ENCODE data around the gene SP1. TPM values are rescaled to one million over a fixed set of nuclear protein-coding genes. Genes with fewer than 3 reads are reported as not detected.

The SP1 gene
- total RNA-seq, 4 donors from 2014 or later = 82.5 to 122 (median 111) TPM

DNA sequence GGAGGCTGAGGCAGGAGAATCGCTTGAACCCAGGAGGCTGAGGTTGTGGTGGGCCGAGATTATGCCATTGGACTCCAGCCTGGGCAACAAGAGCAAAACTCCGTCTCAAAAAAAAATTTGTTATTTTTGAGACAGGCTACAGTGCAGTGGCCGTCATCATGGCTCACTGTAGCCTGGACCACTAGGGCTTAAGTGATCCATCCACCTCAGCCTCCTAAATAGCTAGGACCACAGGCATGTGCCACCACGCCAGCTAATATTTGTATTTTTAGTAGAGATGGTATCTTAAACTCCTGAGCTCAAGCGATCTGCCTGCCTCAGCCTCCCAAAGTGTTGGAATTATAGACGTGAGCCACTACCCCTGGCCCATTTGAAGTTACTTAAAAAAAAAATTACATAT is 71.0 kb downstream of the SP1 start:
- no peak for DNase-seq (ENCODE audit: low spot score in 2 of 2)
- H3K4me3 ChIP-seq = no peak overlapping the region
- H3K36me3 ChIP-seq = peaks cover 36% of the 10 kb centered on the region
- no peaks in the 10 kb centered on the region for H3K27me3 ChIP-seq
- TF ChIP-seq, protein P1, sequence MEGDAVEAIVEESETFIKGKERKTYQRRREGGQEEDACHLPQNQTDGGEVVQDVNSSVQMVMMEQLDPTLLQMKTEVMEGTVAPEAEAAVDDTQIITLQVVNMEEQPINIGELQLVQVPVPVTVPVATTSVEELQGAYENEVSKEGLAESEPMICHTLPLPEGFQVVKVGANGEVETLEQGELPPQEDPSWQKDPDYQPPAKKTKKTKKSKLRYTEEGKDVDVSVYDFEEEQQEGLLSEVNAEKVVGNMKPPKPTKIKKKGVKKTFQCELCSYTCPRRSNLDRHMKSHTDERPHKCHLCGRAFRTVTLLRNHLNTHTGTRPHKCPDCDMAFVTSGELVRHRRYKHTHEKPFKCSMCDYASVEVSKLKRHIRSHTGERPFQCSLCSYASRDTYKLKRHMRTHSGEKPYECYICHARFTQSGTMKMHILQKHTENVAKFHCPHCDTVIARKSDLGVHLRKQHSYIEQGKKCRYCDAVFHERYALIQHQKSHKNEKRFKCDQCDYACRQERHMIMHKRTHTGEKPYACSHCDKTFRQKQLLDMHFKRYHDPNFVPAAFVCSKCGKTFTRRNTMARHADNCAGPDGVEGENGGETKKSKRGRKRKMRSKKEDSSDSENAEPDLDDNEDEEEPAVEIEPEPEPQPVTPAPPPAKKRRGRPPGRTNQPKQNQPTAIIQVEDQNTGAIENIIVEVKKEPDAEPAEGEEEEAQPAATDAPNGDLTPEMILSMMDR (IDR thresholded peaks at IDR 0.05) = no peak
- TF ChIP-seq EP300 (IDR thresholded peaks at IDR 0.05) (no peak), POLR2AphosphoS5 (IDR thresholded peaks at IDR 0.05) (no peak), POLR2A (IDR thresholded peaks at IDR 0.05) (no peak)
- H3K9me3 ChIP-seq = no peaks in the 10 kb centered on the region
- H3K4me1 ChIP-seq = peaks cover 21% of the 10 kb centered on the region
- 90% methylated on average over 7 of the region's 7 CpGs for WGBS
- H3K27ac ChIP-seq = no peak overlapping the region

DNA sequence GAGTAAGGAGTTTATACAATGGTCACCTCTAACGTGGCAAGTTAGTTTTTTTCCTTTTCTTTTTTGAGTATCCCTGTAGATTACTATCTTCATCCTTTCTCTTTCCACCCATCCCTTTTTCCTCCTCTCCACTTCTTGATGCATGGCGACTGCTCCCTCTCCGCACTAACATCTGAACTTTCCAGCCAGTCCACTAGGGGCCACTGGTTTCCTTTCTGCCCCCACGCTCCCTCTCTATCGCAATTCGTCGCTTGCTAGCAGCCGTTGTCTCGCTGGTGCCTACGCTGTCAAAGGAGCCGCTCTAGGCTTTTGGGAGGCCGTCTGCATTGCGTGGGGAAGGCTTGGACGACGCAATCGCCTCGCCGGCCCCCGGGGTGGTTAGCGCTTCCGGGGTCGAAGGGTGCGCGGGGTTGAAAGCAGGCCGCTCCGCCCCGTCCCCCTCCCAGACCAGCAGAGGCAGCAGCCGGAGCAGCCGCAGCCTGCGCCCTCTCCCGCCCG is 71.7 kb downstream of the SP1 start, which contains the start of gene PCBP2:
Gene PCBP2, plus strand, starts transcription at position 442 of the 498 bp plus-strand sequence. CDS start 2,699 bp downstream, outside the sequence.
- peak; percentile 98 to 99 for DNase-seq (ENCODE audit: low spot score in 2 of 2)
- Histone ChIP-seq H3K27me3 (no peaks in the 10 kb centered on the region), H3K4me1 (peaks cover 21% of the 10 kb centered on the region), H3K27ac (peak within 1 kb of the TSS; percentile 94), H3K9me3 (no peaks in the 10 kb centered on the region), H3K36me3 (peaks cover 42% of the 10 kb centered on the region), H3K4me3 (peak within 1 kb of the TSS; percentile 59)
- under 1% methylated on average over 20 of the region's 32 CpGs for WGBS
- TF ChIP-seq EP300 (IDR thresholded peaks at IDR 0.05) = no peak
- TF ChIP-seq, protein P1 (IDR thresholded peaks at IDR 0.05) = peak; percentile 89 to 90
- peak; percentile 85 to 99 (median 98) for TF ChIP-seq POLR2AphosphoS5 (IDR thresholded peaks at IDR 0.05)
- TF ChIP-seq POLR2A (IDR thresholded peaks at IDR 0.05) = peak in 1 of 2 donors; percentile 62

DNA sequence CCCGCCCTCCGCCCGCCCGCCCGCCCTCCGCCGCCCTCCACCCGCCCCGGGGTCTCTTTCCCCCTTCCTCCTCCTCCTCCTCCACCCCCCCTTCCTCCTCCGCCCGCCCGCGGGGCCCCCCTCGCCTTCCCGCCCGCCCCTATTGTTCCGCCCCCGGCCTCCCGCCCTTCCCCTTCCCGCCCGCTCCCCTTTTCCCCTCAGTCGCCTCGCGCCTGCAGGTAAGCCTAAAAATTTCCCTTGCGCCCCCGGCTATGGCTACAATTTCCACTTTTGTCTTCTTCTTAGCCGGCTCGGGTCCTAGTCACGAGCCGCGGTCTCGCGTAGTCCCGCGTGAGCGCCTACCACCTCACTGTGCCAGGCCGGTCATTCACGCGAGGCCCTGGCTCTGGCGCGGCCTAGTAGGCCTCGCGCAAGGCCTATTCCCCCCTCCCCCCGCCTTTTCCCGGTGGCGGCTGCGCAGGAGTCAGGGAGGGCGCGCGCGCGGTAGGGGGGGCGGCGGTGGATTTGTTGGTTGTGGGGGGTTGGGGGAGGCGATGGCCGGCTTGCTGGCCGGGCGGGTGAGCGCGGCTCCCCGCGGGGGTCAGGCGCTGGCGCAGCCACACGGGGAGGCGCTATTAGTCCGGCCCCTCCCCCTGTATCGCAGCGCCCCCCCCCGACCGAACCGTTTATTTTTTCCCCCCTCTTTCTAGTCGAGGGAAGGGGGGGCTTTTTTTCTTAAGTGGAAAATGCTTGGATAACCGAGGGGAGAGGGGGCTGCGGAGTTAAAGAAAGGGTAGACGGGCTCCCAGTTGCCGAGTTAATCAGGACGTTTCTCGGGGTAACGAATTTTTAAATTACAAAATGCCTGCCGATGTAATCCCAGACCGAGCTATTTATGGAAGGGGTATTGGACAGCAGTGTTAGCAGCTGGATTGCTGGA is 72.4 kb downstream of the SP1 start:
- peak overlapping the region; percentile 94 for H3K27ac ChIP-seq
- TF ChIP-seq, protein P1 (IDR thresholded peaks at IDR 0.05) = peak in 1 of 2 donors; percentile 46
- TF ChIP-seq POLR2A (IDR thresholded peaks at IDR 0.05) = no peak
- TF ChIP-seq POLR2AphosphoS5 (IDR thresholded peaks at IDR 0.05) = peak in 2 of 3 donors; percentile 89 to 95
- no peak for TF ChIP-seq EP300 (IDR thresholded peaks at IDR 0.05)
- WGBS = 1% methylated on average over 49 of the region's 82 CpGs
- H3K4me3 ChIP-seq = peak overlapping the region; percentile 59
- H3K4me1 ChIP-seq = peaks cover 21% of the 10 kb centered on the region
- H3K9me3 ChIP-seq = no peaks in the 10 kb centered on the region
- no peaks in the 10 kb centered on the region for H3K27me3 ChIP-seq
- peaks cover 42% of the 10 kb centered on the region for H3K36me3 ChIP-seq
- peak; percentile 89 to 93 for DNase-seq (ENCODE audit: low spot score in 2 of 2)

DNA sequence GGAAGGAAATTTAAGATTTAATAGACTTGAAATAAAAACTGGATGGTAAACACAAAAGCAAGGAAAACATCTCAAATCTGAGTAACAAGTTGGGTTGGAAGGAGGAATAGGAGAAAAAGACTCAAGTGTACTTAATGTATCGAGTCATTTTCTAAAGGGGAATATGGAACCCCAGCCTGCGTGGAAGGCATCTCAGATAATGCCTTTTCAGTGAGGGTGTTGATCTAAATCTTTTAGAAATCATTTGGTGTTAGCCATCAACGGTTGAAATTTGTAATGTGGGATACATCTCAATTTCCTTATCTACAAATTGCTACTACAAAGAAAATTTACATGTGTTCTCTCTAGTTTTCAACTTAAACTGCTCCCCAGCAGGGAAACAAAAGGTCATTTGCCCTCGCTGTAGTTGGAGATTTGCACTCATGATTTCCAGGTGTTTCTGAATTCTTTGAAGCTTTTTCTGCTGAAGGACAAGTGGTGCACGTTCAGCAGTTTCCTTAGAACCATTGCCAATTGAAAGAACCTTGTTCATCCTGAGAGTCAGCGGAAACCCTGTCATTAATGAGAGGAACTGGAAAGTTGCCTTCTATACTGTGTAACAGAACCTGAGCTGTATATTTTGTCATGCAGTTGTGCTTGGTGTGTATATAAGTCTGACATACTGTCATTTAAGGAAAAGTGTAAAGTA is 74.1 kb downstream of the SP1 start:
- H3K27ac ChIP-seq = no peak overlapping the region
- no peak for DNase-seq (ENCODE audit: low spot score in 2 of 2)
- H3K36me3 ChIP-seq = peaks cover 46% of the 10 kb centered on the region
- H3K4me3 ChIP-seq = peak overlapping the region; percentile 59
- no peak for TF ChIP-seq POLR2AphosphoS5 (IDR thresholded peaks at IDR 0.05)
- no peak for TF ChIP-seq EP300 (IDR thresholded peaks at IDR 0.05)
- peaks cover 21% of the 10 kb centered on the region for H3K4me1 ChIP-seq
- no peaks in the 10 kb centered on the region for H3K9me3 ChIP-seq
- 18% methylated on average over 6 of the region's 6 CpGs for WGBS
- no peaks in the 10 kb centered on the region for H3K27me3 ChIP-seq

DNA sequence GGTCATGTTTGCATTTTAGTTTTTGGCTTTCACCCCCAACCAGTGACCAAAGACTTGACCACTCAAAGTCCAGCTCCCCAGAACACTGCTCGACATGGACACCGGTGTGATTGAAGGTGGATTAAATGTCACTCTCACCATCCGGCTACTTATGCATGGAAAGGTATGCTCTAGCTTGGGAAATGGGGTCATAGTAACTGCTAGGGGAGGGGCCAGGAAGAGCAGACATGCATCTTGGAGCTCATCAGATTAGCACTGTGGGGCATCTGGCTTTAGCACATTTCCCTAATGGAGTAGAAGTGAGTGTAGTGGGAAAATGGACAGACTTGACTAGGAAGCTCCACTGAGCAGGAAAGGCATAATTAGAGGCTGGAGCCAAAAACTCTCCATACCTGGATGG is 74.7 kb downstream of the SP1 start:
- H3K36me3 ChIP-seq = peaks cover 52% of the 10 kb centered on the region
- WGBS = 33% methylated on average over 3 of the region's 3 CpGs
- H3K9me3 ChIP-seq = no peaks in the 10 kb centered on the region
- no peak overlapping the region for H3K27ac ChIP-seq
- H3K4me3 ChIP-seq = peak overlapping the region; percentile 59
- DNase-seq (ENCODE audit: low spot score in 2 of 2) = no peak
- TF ChIP-seq EP300 (IDR thresholded peaks at IDR 0.05) = no peak
- TF ChIP-seq POLR2AphosphoS5 (IDR thresholded peaks at IDR 0.05) = no peak
- no peak for TF ChIP-seq POLR2A (IDR thresholded peaks at IDR 0.05)
- TF ChIP-seq, protein P1 (IDR thresholded peaks at IDR 0.05) = no peak
- H3K27me3 ChIP-seq = no peaks in the 10 kb centered on the region
- H3K4me1 ChIP-seq = peaks cover 21% of the 10 kb centered on the region

All from suprapubic skin (tissue), 4 donors.